AG04449 (cell line): ENCODE data around the gene ERAL1.

Experiments used
- CTCF ChIA-PET: fragments of 350-600 bp; formaldehyde crosslinking; extraction: SDS; loops from one replicate; lab custom pipeline; 2021; ENCODE audit warnings: antibody characterized with exemption; lab: Yijun Ruan, JAX
- POLR2A ChIA-PET: fragments of 400-600, 350-600 bp; formaldehyde crosslinking; extraction: SDS; loops from one replicate; lab custom pipeline; 2020; ENCODE audit warnings: antibody characterized with exemption, inconsistent platforms; lab: Yijun Ruan, JAX
- DNase-seq: peaks from one replicate; pipeline ENCODE4 v3.0.0-alpha.2; 2010; ENCODE audit warnings: low read depth, low spot score
- H3K4me3 ChIP-seq: 2 replicates; pipeline ENCODE4 v1.5.1; 2011; ENCODE audit warnings: low read depth, mild to moderate bottlenecking, control low read depth, low read length
- CTCF ChIP-seq: IDR thresholded peaks from one replicate; pipeline ENCODE4 v1.5.1; 2011; ENCODE audit warnings: mild to moderate bottlenecking, moderate library complexity, low read length, control low read depth, inconsistent platforms; ENCODE audit not compliant: insufficient read depth; ENCODE audit errors: missing control alignments

Gene ERAL1

GRCh38 chr17:28910534-28910933, 55.7 kb downstream of the ERAL1 start:
- H3K4me3 ChIP-seq: no peak overlapping the region
- ChIA-PET POLR2A (interaction anchor here (0.6 kb wide), 1 partner anchor 34 kb away, joined by 4 read pairs; no protein-coding TSS in a partner anchor), CTCF (interaction anchor here (0.6 to 8.9 kb wide), 14 partner anchors 8 to 214 kb away, joined by 3 to 89 read pairs (median 4); partner anchors contain the start of genes DHRS13, FLOT2, NEK8 and TLCD1)
- no peak for DNase-seq
- TF ChIP-seq CTCF: no peak
